ENCODE measurements around the gene DLL4. TPM values are rescaled to one million over a fixed set of nuclear protein-coding genes. Genes with fewer than 3 reads are reported as not detected.

DLL4 gene
- total and polyA plus RNA-seq, 3 experiments from 2014 or later = not detected

DNA sequence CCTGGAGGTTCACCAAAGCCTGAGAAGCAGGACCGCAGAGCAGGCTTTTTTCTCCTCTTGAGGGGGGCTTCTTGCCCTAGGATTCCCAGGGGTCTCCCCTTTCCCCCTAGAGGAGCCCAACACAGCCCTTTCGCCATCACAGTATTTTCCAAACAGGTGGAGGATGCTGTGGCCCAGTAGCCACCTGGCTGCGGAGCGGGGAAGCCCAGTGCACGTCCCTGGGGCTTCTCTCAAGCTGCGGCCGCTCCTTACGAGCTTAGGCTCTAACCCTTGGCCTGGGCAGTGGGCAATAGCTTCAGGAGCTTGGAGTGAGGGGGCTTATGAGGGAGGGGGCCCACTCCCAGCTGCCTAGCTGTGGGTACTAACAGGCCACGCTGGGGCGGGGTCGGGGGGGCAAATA, 11.6 kb upstream of the DLL4 start:
- peaks cover under 1 to 2% of the 10 kb centered on the region in 2 donors for H3K27me3 Mint-ChIP-seq
- H3K36me3 Mint-ChIP-seq = no peaks in the 10 kb centered on the region
- Histone ChIP-seq H3K4me1 (ENCODE audit: insufficient read depth, low read length) (no peaks in the 10 kb centered on the region), H3K4me3 (ENCODE audit: low read length) (no peak overlapping the region), H3K9me3 (ENCODE audit: low read length) (no peaks in the 10 kb centered on the region), H3K36me3 (ENCODE audit: insufficient read depth, low read length) (no peaks in the 10 kb centered on the region), H3K27ac (ENCODE audit: low read depth, low read length) (no peak overlapping the region), H3K27me3 (ENCODE audit: insufficient read depth, low read length, poor library complexity, severe bottlenecking) (no peaks in the 10 kb centered on the region)
- H3K9me3 Mint-ChIP-seq = no peaks in the 10 kb centered on the region
- H3K4me3 Mint-ChIP-seq = no peak overlapping the region
- H3K27ac Mint-ChIP-seq = no peak overlapping the region
- ChIA-PET CTCF (interaction anchor here (1.4 to 2.1 kb wide), 2 partner anchors 10 to 14 kb away, joined by 5 to 9 read pairs; no protein-coding TSS in a partner anchor), POLR2A (interaction anchor here (0.6 kb wide), 1 partner anchor 28 kb away, joined by 3 read pairs; no protein-coding TSS in a partner anchor)
- H3K4me1 Mint-ChIP-seq = no peaks in the 10 kb centered on the region
- DNase-seq = no peak

DNA sequence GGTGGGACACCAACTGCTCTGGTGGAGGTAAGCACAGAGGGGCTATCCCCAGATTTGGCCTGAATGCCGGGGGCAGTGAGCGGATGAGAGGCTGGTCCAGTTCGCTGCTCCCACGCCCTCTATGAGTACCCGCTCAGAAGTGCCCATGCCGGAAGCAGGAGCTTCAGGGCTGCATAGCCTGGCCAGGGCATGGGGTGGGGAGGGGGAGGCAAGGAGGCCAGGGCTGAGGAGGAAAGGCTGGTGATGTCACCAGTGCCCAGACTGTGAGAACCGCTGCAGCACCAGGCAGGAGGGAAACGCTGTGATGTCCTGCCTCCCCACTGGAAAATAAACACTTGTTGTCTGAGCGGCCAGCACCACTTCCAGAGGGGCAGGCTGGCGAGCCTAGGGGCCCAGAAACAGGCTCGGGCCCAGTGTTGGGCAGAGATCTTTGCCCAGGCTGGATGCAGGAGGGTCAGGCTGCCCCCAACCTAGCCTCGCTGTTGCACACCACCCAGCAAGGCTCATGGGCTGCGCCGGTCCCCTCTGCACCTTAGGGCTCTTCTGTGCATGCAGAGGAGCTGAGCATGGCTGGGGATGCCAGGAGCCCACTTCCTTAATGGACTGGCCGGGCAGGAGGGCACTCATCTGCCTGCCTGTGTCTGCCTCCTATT, 10.9 kb upstream of the DLL4 start:
- no peaks in the 10 kb centered on the region for H3K36me3 ChIP-seq (ENCODE audit: insufficient read depth, low read length)
- H3K9me3 Mint-ChIP-seq = no peaks in the 10 kb centered on the region

DNA sequence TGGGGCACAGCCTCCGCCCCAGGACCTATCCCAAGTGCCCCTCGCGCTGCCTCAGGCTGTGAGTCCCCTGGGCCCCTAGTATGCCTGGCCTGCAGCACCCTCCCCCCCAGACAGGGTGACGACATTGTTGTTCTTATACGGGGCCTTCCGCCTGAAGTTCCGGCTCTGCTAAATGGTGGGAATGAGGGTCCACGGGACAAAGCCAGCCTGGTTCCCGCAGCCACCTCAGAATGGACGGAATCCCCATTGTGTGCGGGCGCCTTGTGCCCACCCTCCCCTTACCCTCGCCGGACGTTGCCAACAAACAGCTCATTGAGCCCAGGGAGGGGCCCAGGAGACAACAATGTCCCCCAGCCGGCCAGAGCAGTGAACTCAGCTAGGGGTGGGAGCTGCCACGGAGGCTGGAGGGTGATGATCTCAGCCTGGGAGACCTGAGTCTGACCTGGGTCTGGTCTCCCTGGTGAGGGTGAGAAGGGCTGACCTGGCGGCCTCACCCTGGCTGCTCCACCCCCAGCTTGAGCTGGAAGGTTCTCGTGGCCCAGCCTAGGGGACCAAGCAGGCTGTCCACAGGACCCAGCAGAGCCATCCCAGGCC, 10.2 kb upstream of the DLL4 start:
- no peak for DNase-seq
- Histone ChIP-seq H3K36me3 (ENCODE audit: insufficient read depth, low read length) (no peaks in the 10 kb centered on the region), H3K4me3 (ENCODE audit: low read length) (no peak overlapping the region), H3K4me1 (ENCODE audit: insufficient read depth, low read length) (no peaks in the 10 kb centered on the region), H3K27ac (ENCODE audit: low read depth, low read length) (no peak overlapping the region), H3K27me3 (ENCODE audit: insufficient read depth, low read length, poor library complexity, severe bottlenecking) (no peaks in the 10 kb centered on the region), H3K9me3 (ENCODE audit: low read length) (no peaks in the 10 kb centered on the region)
- Mint-ChIP-seq H3K36me3 (no peaks in the 10 kb centered on the region), H3K9me3 (no peaks in the 10 kb centered on the region), H3K4me3 (no peak overlapping the region), H3K27ac (no peak overlapping the region), H3K27me3 (peaks cover 3 to 6% of the 10 kb centered on the region in 2 donors), H3K4me1 (no peaks in the 10 kb centered on the region)
- ChIA-PET CTCF (interaction anchor here (1.0 to 2.1 kb wide), 4 partner anchors 10 to 15 kb away, joined by 3 to 9 read pairs (median 3); no protein-coding TSS in a partner anchor), POLR2A (no interaction called here)

More for the DNA sequence above, 10.9 kb upstream of the DLL4 start:
- no peaks in the 10 kb centered on the region for H3K4me1 ChIP-seq (ENCODE audit: insufficient read depth, low read length)
- H3K36me3 Mint-ChIP-seq = no peaks in the 10 kb centered on the region
- ChIA-PET POLR2A (interaction anchor here (0.6 kb wide), 1 partner anchor 28 kb away, joined by 3 read pairs; no protein-coding TSS in a partner anchor), CTCF (interaction anchor here (1.0 to 2.1 kb wide), 3 partner anchors 9 to 13 kb away, joined by 3 to 9 read pairs (median 3); no protein-coding TSS in a partner anchor)
- no peaks in the 10 kb centered on the region for H3K9me3 ChIP-seq (ENCODE audit: low read length)
- H3K4me3 Mint-ChIP-seq = no peak overlapping the region
- H3K27ac ChIP-seq (ENCODE audit: low read depth, low read length) = no peak overlapping the region
- no peaks in the 10 kb centered on the region for H3K4me1 Mint-ChIP-seq
- no peak for DNase-seq
- no peak overlapping the region for H3K4me3 ChIP-seq (ENCODE audit: low read length)
- no peaks in the 10 kb centered on the region for H3K27me3 ChIP-seq (ENCODE audit: insufficient read depth, low read length, poor library complexity, severe bottlenecking)
- H3K27me3 Mint-ChIP-seq = peaks cover 3 to 6% of the 10 kb centered on the region in 2 donors
- no peak overlapping the region for H3K27ac Mint-ChIP-seq

DNA sequence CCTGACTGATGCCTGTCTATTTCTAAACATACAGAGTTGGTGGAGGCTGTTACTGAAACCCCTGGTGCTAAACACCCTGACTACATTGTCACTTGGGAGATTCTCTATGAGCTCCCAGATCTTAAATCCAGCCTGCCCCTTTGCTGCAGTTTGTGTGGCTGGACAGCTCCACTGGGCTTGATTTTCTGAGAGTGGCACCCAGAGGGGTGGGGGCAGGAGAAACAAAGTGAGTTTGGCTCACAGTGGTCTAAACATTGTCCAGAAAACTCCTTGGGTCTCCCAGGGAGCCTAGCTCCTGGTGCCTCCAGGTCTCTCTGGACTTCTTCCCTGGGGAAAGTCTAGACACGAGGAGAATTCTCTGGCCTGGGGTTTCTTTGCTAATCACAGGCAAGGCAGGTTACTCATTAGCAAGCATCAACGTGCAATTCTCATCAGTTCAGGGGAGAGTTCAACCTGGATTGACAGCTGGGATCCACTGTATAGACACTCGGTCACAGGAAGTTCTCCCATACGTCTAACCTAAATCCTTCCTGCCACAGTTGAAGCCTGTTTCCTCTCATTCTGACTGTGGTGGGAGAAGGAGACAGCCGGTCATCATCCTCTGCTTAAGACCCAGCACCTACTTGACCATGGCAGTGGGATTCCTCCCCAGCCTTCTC, 7.1 kb upstream of the DLL4 start:
- Histone ChIP-seq H3K9me3 (ENCODE audit: low read length) (no peaks in the 10 kb centered on the region), H3K36me3 (ENCODE audit: insufficient read depth, low read length) (no peaks in the 10 kb centered on the region), H3K4me1 (ENCODE audit: insufficient read depth, low read length) (peaks cover 9% of the 10 kb centered on the region), H3K27ac (ENCODE audit: low read depth, low read length) (no peak overlapping the region), H3K27me3 (ENCODE audit: insufficient read depth, low read length, poor library complexity, severe bottlenecking) (peaks cover 15% of the 10 kb centered on the region), H3K4me3 (ENCODE audit: low read length) (no peak overlapping the region)
- DNase-seq = no peak
- POLR2A ChIA-PET = no interaction called here
- CTCF ChIA-PET = interaction anchor here (0.7 to 1.2 kb wide), 2 partner anchors 9 to 16 kb away, joined by 3 read pairs; no protein-coding TSS in a partner anchor
- no peak overlapping the region for H3K4me3 Mint-ChIP-seq
- H3K4me1 Mint-ChIP-seq = peaks cover 9 to 21% (median 12%) of the 10 kb centered on the region in 3 donors
- H3K36me3 Mint-ChIP-seq = no peaks in the 10 kb centered on the region
- H3K9me3 Mint-ChIP-seq = no peaks in the 10 kb centered on the region
- H3K27ac Mint-ChIP-seq = no peak overlapping the region
- H3K27me3 Mint-ChIP-seq = peaks cover 13 to 24% of the 10 kb centered on the region in 2 donors

DNA sequence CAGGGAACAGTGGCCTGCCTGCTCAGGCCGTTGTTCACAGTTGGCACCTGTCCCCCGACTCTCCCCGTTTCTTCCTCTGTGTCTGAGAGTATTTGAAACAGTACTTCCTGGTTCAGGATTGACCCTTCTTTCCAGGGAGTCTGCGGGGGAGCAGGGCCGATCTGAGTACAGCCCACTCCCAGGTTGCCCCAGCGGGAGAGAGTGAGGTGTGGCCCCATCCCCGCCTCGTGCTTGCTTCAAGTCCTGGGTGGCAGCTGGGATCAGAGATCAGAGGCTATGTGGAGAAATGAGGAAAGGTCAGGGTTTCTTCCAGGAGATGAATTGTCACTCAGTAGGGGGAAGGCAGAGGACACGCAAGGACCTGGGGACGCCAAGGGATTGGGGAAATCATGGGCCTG, 6.5 kb upstream of the DLL4 start:
- CTCF ChIA-PET = interaction anchor here (0.7 to 1.2 kb wide), 2 partner anchors 8 to 17 kb away, joined by 3 read pairs; no protein-coding TSS in a partner anchor
- Mint-ChIP-seq H3K9me3 (no peaks in the 10 kb centered on the region), H3K27ac (no peak overlapping the region), H3K4me1 (peaks cover 12 to 25% (median 15%) of the 10 kb centered on the region in 3 donors), H3K27me3 (peaks cover 16 to 28% of the 10 kb centered on the region in 2 donors), H3K4me3 (no peak overlapping the region), H3K36me3 (no peaks in the 10 kb centered on the region)
- Histone ChIP-seq H3K27me3 (ENCODE audit: insufficient read depth, low read length, poor library complexity, severe bottlenecking) (peaks cover 20% of the 10 kb centered on the region), H3K4me3 (ENCODE audit: low read length) (no peak overlapping the region), H3K27ac (ENCODE audit: low read depth, low read length) (no peak overlapping the region), H3K36me3 (ENCODE audit: insufficient read depth, low read length) (no peaks in the 10 kb centered on the region), H3K9me3 (ENCODE audit: low read length) (no peaks in the 10 kb centered on the region), H3K4me1 (ENCODE audit: insufficient read depth, low read length) (peaks cover 11% of the 10 kb centered on the region)
- POLR2A ChIA-PET = no interaction called here
- DNase-seq = no peak

DNA sequence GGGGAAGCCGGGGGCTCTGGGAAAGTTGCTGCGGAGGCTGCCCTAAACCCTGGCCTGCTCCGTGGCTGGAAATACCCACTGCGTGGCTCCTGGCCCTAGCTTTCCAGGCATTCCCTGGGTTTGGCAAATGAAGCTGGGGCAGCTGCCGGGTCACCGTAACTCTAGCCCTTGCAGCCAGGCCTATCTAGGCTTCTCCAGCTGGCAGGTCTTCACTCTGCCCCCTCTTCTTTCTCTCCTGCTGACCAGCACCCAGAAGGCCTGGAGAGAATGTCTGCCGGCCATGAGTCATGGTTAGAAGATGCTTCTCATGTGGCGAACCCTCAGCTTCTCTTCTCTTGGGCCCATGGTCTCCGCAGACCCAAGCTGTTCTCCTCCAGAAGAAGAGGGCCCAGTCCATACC, 5.6 kb upstream of the DLL4 start:
- no peak overlapping the region for H3K27ac ChIP-seq (ENCODE audit: low read depth, low read length)
- peaks cover 12 to 30% (median 17%) of the 10 kb centered on the region in 3 donors for H3K4me1 Mint-ChIP-seq
- H3K9me3 Mint-ChIP-seq = no peaks in the 10 kb centered on the region
- H3K4me1 ChIP-seq (ENCODE audit: insufficient read depth, low read length) = peaks cover 13% of the 10 kb centered on the region
- H3K9me3 ChIP-seq (ENCODE audit: low read length) = no peaks in the 10 kb centered on the region
- CTCF ChIA-PET = interaction anchor here (0.8 to 2.0 kb wide), 2 partner anchors 17 to 18 kb away, joined by 3 to 7 read pairs; no protein-coding TSS in a partner anchor
- no peak overlapping the region for H3K4me3 Mint-ChIP-seq
- H3K27me3 ChIP-seq (ENCODE audit: insufficient read depth, low read length, poor library complexity, severe bottlenecking) = peaks cover 25% of the 10 kb centered on the region
- no peaks in the 10 kb centered on the region for H3K36me3 ChIP-seq (ENCODE audit: insufficient read depth, low read length)
- POLR2A ChIA-PET = interaction anchor here (0.7 kb wide), 1 partner anchor 14 kb away, joined by 3 read pairs; no protein-coding TSS in a partner anchor
- no peak for DNase-seq
- no peak overlapping the region for H3K4me3 ChIP-seq (ENCODE audit: low read length)
- H3K27ac Mint-ChIP-seq = no peak overlapping the region
- no peaks in the 10 kb centered on the region for H3K36me3 Mint-ChIP-seq
- H3K27me3 Mint-ChIP-seq = peaks cover 20 to 29% of the 10 kb centered on the region in 2 donors

DNA sequence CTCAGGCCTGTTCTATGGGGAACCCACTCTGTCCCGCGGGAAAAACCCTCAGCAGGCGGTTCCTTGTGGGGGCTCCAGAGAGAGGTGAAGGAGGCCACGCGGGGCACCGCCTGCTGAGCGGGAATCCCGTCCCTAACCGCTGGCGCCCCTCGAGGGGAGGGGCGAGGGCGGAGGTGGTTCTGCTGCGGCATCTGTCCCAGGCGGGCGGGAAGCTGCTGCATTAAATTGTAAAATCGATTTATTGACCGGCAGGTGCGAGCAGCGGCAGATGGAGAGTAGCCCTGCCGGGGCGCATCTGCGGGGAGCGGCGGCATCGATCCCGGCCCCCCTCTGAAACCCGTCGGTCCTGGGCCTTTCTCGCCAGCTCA, 3.7 kb upstream of the DLL4 start:
- CTCF ChIA-PET = interaction anchor here (1.5 to 2.4 kb wide), 3 partner anchors 16 to 259 kb away, joined by 5 to 10 read pairs (median 5); no protein-coding TSS in a partner anchor
- H3K36me3 ChIP-seq (ENCODE audit: insufficient read depth, low read length) = no peaks in the 10 kb centered on the region
- DNase-seq = no peak
- Mint-ChIP-seq H3K36me3 (no peaks in the 10 kb centered on the region), H3K4me1 (peaks cover 26 to 48% (median 32%) of the 10 kb centered on the region in 3 donors), H3K27ac (no peak overlapping the region), H3K9me3 (no peaks in the 10 kb centered on the region), H3K27me3 (peaks cover 31 to 46% of the 10 kb centered on the region in 2 donors), H3K4me3 (peak overlapping the region in 3 of 7 donors; percentile 58 to 63 (median 63))
- H3K9me3 ChIP-seq (ENCODE audit: low read length) = no peaks in the 10 kb centered on the region
- H3K27ac ChIP-seq (ENCODE audit: low read depth, low read length) = no peak overlapping the region
- peaks cover 29% of the 10 kb centered on the region for H3K4me1 ChIP-seq (ENCODE audit: insufficient read depth, low read length)
- peaks cover 34% of the 10 kb centered on the region for H3K27me3 ChIP-seq (ENCODE audit: insufficient read depth, low read length, poor library complexity, severe bottlenecking)
- POLR2A ChIA-PET = interaction anchor here (0.7 to 1.1 kb wide), 2 partner anchors 18 to 616 kb away, joined by 3 to 5 read pairs; no protein-coding TSS in a partner anchor
- no peak overlapping the region for H3K4me3 ChIP-seq (ENCODE audit: low read length)
